ENCODE measurements around the gene NFE2L2. TPM values are rescaled to one million over a fixed set of nuclear protein-coding genes. Genes with fewer than 3 reads are reported as not detected.
A peak's percentile ranks its signal among the peaks of the same experiment; 100 is the strongest.
"Not testable (repeated sequence)": the region's sequence is repeated elsewhere in the genome, so short reads cannot be mapped to it uniquely, and the experiment has no call there.

NFE2L2 gene
- polyA plus RNA-seq, 1 donor from 2014 or later = 41.7 TPM

DNA sequence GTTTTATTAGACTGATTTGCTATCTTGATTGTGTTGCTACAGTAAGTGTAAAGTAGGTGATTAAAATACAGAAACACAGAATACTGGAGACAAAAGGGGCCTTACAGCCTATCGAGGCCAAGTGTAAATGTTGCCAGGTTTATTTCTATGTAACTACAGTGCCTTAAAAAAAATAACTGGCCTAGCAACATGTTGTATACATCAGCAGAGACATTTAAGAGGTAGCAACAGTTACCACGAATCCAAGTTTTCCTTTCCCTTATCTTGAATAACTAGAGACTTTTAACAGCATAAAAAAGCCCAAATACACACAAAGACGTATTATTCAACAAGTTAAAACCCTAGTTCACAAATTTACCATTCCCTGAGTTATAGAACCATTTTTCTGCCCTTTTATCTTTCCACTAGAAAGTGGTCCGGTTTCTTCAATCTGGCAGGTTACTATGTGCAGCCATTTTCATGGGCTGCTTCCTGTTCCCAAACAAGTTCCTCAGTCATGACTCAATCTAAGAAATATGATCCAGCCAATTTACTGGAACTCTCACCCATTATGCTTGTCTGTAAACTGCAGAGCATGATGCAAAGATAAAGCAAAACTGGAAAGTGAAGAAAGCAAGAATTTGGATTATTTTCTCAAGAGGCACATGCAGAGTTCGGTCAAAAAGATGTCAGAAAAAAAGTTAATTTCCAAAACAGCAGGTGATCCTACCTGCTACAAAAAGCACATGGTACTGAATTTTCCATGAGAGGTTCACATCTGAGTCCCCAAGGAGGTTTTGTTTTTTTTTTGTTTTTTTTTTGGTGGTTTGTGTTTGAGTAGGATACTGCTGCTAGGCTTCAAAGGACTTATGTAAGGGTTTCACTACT lies 22.2 kb downstream of the NFE2L2 start:
- H3K4me3 Mint-ChIP-seq = peak overlapping the region in 2 of 4 donors; percentile 24 to 81
- no peaks in the 10 kb centered on the region for H3K9me3 Mint-ChIP-seq
- H3K36me3 Mint-ChIP-seq = no peaks in the 10 kb centered on the region
- peaks cover 60 to 77% (median 62%) of the 10 kb centered on the region in 3 donors for H3K4me1 Mint-ChIP-seq
- no peaks in the 10 kb centered on the region for H3K27me3 Mint-ChIP-seq
- H3K27ac Mint-ChIP-seq = peak overlapping the region; percentile 38 to 89 (median 89)

DNA sequence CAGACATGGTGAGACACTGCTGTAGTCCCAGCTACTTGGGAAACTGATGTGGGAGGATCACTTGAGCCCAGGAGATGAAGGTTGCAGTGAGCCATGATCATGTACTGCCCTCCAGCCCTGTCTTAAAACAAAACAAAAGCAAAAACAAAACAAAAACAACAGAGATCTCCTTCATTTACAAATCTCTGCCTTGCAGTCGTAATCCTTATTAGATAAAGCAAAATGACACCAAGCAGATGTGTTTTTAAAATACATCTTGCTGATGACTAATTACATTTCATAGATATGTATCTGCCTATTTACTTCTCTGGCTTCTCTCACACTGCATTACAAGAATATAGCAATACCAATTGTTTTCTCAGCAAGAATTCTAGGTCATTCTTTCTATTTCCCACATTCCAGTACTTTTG lies 22.8 kb downstream of the NFE2L2 start:
- Mint-ChIP-seq H3K27me3 (no peaks in the 10 kb centered on the region), H3K4me1 (peaks cover 57 to 73% (median 62%) of the 10 kb centered on the region in 3 donors), H3K9me3 (no peaks in the 10 kb centered on the region), H3K4me3 (peak overlapping the region in 2 of 4 donors; percentile 24 to 59), H3K36me3 (no peaks in the 10 kb centered on the region), H3K27ac (peak overlapping the region; percentile 38 to 89 (median 85))

DNA sequence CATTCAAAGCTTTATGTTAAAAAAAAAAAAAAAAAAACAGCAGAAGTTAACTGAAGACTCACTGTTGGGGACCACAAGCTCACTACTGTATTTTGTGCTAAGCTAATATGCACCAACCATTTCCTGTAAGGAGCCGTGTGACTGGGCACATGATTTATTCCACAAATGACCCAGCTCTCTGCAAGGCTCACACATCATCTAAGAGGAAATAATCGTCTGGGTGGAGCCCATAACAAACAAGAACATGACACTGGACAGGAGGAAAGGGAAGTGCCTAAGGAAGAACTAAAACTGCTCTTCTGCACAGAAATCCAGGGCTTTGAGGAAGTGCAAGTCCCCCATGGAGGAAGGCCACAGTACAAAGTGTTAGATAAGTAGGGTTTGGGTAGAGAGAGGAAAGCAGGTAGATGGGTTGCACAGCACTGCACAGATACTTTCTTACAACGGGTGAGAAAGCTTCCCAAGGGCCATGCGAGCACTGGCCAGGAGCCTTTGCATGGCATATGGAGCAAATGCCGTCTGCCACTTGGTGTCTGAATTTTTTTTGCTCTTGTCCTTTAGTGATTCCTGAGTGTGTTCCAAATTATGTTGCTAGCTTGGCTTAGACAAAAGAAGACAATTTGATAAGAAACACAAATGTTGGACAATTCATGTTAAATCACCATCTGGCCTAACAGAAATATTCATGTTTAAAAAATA lies 24.4 kb downstream of the NFE2L2 start:
- Mint-ChIP-seq H3K27me3 (no peaks in the 10 kb centered on the region), H3K4me1 (peaks cover 52 to 65% (median 54%) of the 10 kb centered on the region in 3 donors), H3K27ac (peak overlapping the region; percentile 38 to 89 (median 85)), H3K36me3 (no peaks in the 10 kb centered on the region), H3K4me3 (peak overlapping the region; percentile 18 to 73 (median 64)), H3K9me3 (no peaks in the 10 kb centered on the region)

DNA sequence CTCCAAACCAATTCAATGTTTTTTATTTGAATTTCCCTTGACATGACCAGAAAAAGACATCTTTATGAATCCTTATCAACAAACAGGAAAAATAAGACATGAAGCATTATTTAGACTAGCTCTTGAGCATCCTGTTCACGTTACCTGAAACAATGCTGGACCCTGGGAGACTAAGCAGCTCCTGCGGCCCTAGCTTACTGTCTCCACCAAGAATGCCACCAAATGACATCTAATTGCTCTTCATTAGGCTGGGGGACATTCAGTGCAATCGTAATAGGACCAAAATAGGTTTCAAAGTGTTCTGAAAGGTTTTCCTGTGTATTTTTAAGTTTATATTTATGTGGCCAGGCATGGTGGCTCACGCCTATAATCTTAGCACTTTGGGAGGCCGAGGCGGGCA lies 25.5 kb downstream of the NFE2L2 start:
- no peaks in the 10 kb centered on the region for H3K9me3 Mint-ChIP-seq
- peaks cover 49 to 61% (median 53%) of the 10 kb centered on the region in 3 donors for H3K4me1 Mint-ChIP-seq
- no peaks in the 10 kb centered on the region for H3K27me3 Mint-ChIP-seq
- H3K36me3 Mint-ChIP-seq = no peaks in the 10 kb centered on the region
- H3K4me3 Mint-ChIP-seq = peak overlapping the region in 2 of 4 donors; percentile 25 to 55
- H3K27ac Mint-ChIP-seq = peak overlapping the region; percentile 38 to 85 (median 73)

DNA sequence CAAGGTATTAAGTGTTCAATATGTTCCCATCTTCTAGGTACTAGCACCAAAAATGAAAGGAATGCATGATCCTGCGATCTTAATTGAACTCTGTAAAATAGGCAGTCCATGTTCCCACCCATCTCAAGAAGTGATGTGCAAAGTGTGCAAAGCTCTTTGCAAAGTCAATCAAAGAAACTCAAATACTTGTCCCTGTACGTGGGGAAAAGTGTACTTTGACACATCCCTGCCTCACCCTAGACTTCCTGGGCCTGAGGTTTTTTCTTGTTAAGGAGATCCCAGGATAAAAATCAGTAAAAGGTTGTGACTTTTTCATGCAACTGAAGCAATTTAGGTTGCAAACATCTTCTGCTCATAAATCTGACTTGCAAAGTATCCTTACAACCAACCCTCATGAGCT lies 26.6 kb downstream of the NFE2L2 start:
- no peaks in the 10 kb centered on the region for H3K36me3 Mint-ChIP-seq

DNA sequence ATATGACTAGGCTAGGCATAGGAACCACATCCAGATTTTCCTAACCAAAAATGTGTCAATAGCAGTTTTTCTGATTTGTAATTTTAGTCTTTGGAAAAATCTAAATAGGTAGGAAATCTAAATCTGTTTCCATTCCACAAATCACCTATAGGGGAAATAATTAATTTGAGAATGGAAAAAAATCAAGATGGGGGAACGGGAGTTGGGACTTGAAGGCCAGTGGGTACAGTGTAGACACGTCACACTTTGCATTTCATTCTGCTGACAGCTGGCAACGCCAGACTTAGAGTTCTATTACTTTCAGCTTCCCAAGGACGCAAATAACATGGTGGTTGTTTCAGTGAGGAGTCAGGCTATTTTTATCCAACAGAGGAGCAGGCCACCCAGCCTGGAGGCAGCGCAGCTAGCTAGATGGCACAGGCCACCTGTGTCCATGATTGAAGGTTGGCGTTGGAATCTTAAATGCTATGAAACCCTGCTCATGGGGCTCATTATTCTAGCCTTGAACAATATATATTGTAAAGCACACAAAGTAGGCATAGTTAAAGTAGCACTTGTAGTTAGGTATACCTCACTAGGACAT lies 28.6 kb downstream of the NFE2L2 start:
- peaks cover 28 to 36% (median 28%) of the 10 kb centered on the region in 3 donors for H3K4me1 Mint-ChIP-seq
- H3K27ac Mint-ChIP-seq = peak overlapping the region in 2 of 3 donors; percentile 15 to 53
- peaks cover 6% of the 10 kb centered on the region for H3K36me3 Mint-ChIP-seq
- no peaks in the 10 kb centered on the region for H3K9me3 Mint-ChIP-seq
- no peaks in the 10 kb centered on the region for H3K27me3 Mint-ChIP-seq
- no peak overlapping the region for H3K4me3 Mint-ChIP-seq

More for the DNA sequence above, 26.6 kb downstream of the NFE2L2 start:
- Mint-ChIP-seq H3K9me3 (no peaks in the 10 kb centered on the region), H3K27me3 (no peaks in the 10 kb centered on the region), H3K27ac (peak overlapping the region in 2 of 3 donors; percentile 31 to 38), H3K4me1 (peaks cover 44 to 55% (median 48%) of the 10 kb centered on the region in 3 donors), H3K4me3 (no peak overlapping the region)

DNA sequence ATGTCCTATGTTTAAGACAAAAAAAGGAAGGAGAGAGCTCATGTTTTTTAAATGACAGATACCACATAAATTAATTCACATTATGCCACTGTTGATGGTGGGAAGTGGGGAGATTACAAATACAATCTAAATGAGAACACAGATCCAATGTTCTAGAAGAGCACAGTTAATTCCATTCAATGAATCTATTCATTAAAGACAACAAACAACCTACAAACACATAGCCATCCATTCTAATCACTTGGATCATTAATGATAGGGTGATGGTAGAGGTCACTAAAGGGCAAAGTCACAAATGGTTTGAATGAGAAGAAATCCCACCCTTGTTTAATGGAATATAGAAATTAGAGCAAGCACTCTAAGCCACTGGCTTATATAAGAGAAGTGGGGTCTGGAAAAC lies 30.3 kb downstream of the NFE2L2 start:
- Mint-ChIP-seq H3K27ac (peak overlapping the region in 2 of 3 donors; percentile 53 to 82), H3K27me3 (no peaks in the 10 kb centered on the region), H3K9me3 (no peaks in the 10 kb centered on the region), H3K4me1 (peaks cover 18 to 25% (median 18%) of the 10 kb centered on the region in 3 donors), H3K36me3 (peaks cover 8% of the 10 kb centered on the region), H3K4me3 (peak overlapping the region in 1 of 4 donors; percentile 72)

DNA sequence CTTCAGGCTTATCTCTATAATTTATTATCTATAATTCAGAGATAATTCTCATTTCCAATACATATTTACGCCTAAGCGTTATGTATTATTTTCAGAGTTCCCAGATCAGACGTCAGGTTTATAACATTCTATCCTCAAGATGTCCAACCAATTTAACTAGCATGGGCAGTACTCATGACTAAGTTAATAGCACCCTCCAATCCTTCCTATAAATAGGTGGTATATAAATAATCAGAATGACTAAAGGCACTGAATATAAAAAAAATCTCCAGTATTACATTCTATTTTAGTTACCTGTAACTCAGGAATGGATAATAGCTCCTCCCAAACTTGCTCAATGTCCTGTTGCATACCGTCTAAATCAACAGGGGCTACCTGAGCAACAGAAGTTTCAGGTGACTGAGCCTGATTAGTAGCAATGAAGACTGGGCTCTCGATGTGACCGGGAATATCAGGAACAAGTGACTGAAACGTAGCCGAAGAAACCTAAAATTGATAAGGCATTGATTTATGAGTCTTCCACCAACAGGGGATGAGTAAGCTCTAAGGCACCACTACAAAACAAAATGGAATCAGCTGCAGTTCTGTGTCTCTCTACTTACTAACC lies 32.3 kb downstream of the NFE2L2 start:
- peaks cover 8% of the 10 kb centered on the region for H3K36me3 Mint-ChIP-seq
- H3K27me3 Mint-ChIP-seq = no peaks in the 10 kb centered on the region
- H3K9me3 Mint-ChIP-seq = no peaks in the 10 kb centered on the region
- peaks cover 7 to 23% (median 17%) of the 10 kb centered on the region in 3 donors for H3K4me1 Mint-ChIP-seq
- H3K4me3 Mint-ChIP-seq = no peak overlapping the region
- H3K27ac Mint-ChIP-seq = no peak overlapping the region

DNA sequence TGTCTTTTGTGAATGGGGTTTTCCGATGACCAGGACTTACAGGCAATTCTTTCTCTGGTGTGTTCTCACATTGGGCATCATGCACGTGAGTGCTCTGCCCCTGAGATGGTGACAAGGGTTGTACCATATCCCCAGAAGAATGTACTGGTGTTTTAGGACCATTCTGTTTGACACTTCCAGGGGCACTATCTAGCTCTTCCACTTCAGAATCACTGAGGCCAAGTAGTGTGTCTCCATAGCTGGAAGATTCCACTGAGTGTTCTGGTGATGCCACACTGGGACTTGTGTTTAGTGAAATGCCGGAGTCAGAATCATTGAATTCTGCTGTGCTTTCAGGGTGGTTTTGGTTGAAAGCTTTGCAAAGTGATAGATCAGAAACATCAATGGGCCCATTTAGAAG lies 33.3 kb downstream of the NFE2L2 start:
- no peaks in the 10 kb centered on the region for H3K9me3 Mint-ChIP-seq
- no peak overlapping the region for H3K4me3 Mint-ChIP-seq
- H3K27me3 Mint-ChIP-seq = no peaks in the 10 kb centered on the region
- H3K27ac Mint-ChIP-seq = peak overlapping the region in 2 of 3 donors; percentile 59 to 60
- H3K4me1 Mint-ChIP-seq = peaks cover 10 to 26% (median 23%) of the 10 kb centered on the region in 3 donors
- peaks cover 8% of the 10 kb centered on the region for H3K36me3 Mint-ChIP-seq

DNA sequence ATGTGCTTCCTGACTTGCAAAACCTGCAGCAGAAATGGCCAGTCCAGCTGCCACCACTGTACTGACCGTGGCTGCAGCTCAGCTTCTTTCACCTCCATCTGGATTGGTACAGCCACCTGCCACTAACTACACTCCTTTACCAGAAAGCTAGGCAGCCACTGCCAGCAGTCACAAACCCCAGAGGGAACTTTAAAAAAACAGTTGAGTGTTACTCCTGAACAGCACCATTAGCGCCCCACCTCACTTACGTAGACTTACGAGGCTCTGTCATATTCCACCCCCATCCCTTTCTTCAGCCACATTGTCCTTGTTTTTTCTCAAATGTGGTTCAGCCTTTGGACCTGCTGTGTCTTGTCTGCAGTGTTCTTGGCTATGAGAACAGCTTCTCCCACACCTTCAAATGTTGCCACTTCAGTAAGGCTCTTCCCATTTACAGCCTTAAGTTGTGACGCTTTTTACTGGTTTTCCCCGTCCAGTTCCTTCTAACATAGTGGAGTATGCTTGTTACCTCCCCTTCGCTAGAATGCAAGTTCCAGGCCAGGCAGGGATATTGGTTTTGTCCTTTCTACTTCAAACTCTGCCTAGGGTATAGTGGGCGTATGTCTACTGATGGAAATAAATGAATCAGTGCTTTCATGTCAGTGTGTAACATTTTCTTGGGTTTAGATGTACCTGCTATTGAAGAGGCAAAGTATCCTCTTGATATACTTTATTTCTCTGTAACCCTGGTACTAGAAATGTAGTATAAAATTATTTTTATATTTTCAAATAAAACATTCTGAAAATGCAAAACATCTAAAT lies 34.9 kb downstream of the NFE2L2 start:
- no peaks in the 10 kb centered on the region for H3K27me3 Mint-ChIP-seq
- H3K9me3 Mint-ChIP-seq = no peaks in the 10 kb centered on the region
- peaks cover 13 to 28% (median 25%) of the 10 kb centered on the region in 3 donors for H3K4me1 Mint-ChIP-seq
- peak overlapping the region; percentile 47 to 88 (median 65) for H3K27ac Mint-ChIP-seq
- no peak overlapping the region for H3K4me3 Mint-ChIP-seq
- peaks cover 8% of the 10 kb centered on the region for H3K36me3 Mint-ChIP-seq

DNA sequence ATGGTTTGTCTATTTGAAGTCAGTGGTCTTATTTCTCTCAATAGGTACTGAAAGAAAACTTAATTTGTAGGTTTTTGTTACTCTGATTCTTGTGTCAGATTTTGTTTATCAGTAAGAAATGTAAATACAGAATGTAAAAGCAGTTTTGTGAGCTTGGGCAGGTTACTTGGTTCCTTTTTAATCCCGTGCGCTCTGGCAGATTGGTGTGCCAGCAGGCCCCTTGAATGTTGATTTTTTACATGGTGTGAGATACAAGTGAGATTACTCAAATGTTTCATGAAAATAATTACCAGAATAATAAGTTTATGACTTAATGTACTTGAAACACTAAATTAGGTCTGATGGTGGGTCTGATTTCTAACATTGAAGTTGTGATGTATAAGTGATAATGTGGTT lies 38.6 kb downstream of the NFE2L2 start:
- peaks cover 2% of the 10 kb centered on the region for H3K36me3 Mint-ChIP-seq
- peaks cover 10 to 35% (median 26%) of the 10 kb centered on the region in 3 donors for H3K4me1 Mint-ChIP-seq
- no peak overlapping the region for H3K4me3 Mint-ChIP-seq
- no peaks in the 10 kb centered on the region for H3K27me3 Mint-ChIP-seq
- no peaks in the 10 kb centered on the region for H3K9me3 Mint-ChIP-seq
- H3K27ac Mint-ChIP-seq = peak overlapping the region in 1 of 3 donors; percentile 47

DNA sequence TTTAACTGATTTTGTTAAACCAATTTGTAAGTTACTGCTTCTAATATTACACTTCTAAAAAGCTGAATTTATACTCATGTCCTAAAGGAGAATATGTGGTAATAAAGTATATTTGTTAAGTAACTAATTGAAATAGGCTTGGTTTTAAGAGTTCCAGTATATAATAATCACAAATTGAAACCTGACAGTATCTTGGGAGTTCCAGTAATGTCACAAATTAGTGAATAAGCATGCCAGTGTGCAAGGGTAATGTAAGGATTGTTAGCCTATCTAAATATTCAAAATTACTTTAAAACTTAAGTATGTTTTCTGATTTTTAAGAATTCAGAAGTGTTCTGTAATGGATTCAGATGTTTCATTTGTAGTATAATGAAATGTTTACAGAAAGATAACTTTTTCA lies 41.1 kb downstream of the NFE2L2 start:
- H3K36me3 Mint-ChIP-seq, H3K27me3 Mint-ChIP-seq, H3K9me3 Mint-ChIP-seq, H3K4me3 Mint-ChIP-seq: not testable (repeated sequence)
- Mint-ChIP-seq H3K4me1 (peaks cover 8 to 41% (median 23%) of the 10 kb centered on the region in 3 donors), H3K27ac (peak overlapping the region in 1 of 3 donors; percentile 13)

DNA sequence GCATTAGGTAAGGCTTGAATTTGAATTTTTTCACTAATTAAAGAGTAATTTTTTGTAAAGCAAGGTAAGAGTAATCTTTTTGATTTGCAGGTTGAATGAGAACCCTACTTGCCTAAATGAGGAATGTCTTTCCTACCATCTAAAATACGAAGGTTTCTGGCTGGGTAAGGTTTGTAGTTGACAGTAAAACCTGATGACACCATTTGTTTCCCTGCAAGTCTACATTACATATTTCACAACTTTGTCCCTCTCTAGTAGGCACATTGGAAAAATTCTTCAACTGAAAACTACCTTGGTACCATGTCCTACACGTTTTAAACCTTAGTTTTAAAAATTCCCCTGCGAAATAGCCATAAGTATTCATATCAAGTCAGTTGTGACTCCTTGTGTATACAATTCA lies 42.6 kb downstream of the NFE2L2 start:
- H3K4me1 Mint-ChIP-seq = peaks cover 6 to 35% (median 17%) of the 10 kb centered on the region in 3 donors
- H3K27me3 Mint-ChIP-seq = no peaks in the 10 kb centered on the region
- H3K36me3 Mint-ChIP-seq = no peaks in the 10 kb centered on the region
- H3K9me3 Mint-ChIP-seq = no peaks in the 10 kb centered on the region
- no peak overlapping the region for H3K4me3 Mint-ChIP-seq
- peak overlapping the region in 1 of 3 donors; percentile 25 for H3K27ac Mint-ChIP-seq

DNA sequence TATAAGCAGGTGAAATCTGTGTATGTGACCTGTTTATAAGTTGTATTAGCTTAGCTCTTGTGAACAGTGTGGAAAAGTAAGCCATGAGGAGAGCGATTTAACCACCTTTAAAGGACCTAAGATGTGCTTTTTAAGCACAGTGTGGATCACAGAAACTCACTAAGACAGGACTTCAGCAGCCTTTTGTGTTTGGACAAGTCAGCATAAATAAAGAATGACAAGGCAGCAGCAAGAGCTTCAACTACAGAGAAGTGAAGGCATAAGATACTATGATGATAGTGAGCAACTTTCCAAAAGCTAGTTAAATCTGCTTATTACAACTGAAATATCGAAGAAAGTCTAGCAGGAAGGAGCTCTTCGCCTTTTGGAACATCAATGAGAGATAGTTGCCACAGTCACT lies 43.0 kb downstream of the NFE2L2 start:
- Mint-ChIP-seq H3K4me3 (no peak overlapping the region), H3K27me3 (no peaks in the 10 kb centered on the region), H3K9me3 (no peaks in the 10 kb centered on the region), H3K27ac (peak overlapping the region in 1 of 3 donors; percentile 78), H3K36me3 (no peaks in the 10 kb centered on the region), H3K4me1 (peaks cover 4 to 35% (median 19%) of the 10 kb centered on the region in 3 donors)
